Stimulated activated CD4-positive, alpha-beta T cell treated with anti-CD3 and anti-CD28 coated beads, Interleukin-1b, Interleukin-23, amount 100 ng/mL, for 1 hour (primary cell): ENCODE data around the gene PLXDC2.

Source experiments
- DNase-seq, 2 donors: peaks; one replicate each; pipeline ENCODE4 v3.0.0-alpha.2; 2020; ENCODE audit warnings: low read depth in 2 of 2

PLXDC2 gene

DNA sequence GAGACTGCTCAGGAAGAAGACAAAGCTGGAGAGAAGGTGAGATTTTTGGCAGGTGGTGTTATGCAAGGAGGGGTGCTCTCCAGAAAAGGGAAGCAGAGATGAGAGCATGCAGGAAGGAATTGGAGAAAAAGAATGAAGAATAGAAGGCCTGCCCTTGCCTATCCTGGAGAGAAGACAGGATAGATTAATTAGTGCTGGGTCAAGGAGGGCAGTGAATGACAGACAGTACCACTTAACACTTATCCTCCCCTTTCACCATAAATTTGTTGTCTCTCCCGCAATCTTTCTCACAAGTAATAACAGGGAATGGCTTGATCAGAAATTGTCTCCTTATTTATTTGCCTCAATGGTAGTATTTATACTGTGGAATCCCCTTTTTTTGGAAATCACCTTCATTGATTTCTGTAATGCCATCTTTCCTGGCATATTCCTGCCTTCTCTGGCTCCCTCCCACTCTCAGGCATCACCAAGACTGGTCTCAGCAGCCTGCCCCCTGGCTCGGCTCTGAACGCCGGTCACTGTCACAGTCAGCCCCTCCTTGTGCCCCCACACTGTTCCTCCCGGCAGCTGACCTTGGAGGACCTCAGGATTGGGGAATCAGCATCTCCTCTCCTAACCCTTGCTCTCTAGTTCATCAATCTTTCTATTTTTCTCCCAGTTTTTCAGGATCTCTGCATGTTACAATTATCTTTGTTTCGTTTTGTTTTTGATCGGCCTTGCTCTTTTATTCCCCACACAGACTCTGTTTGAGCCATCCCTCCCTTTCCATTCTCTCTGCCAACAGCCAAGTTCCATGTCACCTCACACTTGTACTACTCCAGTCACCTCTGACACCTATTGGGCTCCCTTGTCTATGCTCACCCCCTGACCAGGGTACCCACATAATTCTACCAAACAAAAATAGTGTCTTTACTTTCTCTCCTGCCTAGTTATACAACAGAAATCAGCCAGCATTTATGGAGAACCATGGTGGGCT, 294.2 kb downstream of the PLXDC2 start:
- DNase-seq = no peak

GRCh38 chr10:20114179-20114578, 297.9 kb downstream of the PLXDC2 start:
- DNase-seq = no peak

DNA sequence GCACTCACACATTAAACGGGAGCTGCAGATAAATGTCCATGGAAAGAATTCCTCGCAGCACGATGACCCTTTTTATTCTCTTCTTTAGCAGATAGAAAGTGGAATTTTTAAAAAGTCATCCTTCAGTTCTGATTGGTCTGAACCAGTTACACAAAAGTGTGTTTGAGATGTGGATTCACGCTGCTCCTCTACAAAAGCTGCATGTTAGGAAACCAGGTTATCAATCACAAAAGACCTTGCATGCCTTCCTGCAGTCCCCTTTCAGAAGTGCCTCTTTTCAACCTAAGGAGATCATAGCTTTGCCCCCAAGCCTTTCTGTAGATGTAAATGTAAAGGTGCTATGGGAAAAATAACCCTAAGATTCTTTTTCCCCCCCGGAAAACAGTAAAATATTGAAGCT, 299.7 kb downstream of the PLXDC2 start:
- DNase-seq = no peak

DNA sequence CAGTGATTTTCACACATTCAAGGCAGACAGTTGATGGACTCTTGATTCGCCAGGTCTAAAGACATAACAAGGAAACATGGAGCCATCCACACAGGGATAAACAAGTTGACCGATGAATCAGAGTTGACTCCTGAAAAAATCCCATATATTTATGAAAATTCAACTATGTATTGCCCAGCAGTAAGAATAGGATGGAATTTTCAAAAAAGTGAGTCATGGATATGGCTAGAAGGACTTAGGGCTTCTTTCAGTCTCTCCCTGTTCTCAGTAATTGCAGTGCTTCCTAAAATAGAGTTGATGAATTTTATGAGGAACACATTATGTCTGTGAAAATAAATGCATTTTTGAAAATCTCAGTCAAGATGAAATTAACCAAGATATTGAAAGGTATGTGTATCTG, 301.2 kb downstream of the PLXDC2 start:
- DNase-seq = no peak

DNA sequence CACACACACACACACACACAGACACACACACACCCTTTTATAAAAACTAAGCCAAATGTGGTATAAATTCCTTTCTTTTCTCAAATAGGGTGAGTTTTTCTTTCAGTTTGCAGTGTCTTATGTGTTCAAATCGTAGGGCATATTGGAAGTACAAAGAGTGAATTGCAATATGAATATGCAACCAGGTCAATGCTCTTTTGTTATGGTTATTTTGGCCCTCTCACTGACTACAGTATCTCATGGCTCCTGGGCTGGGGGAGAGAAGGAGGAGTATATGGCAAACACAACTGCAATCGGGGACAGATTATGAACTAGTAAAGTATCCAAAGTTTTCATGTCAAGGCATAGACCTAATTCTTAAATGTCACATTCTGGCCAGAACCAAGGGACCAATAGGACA, 301.9 kb downstream of the PLXDC2 start:
- no peak for DNase-seq

- DNase-seq = no peak
These were observed 312.6 kb downstream of the PLXDC2 start for GRCh38 chr10:20128811-20129210.

DNA sequence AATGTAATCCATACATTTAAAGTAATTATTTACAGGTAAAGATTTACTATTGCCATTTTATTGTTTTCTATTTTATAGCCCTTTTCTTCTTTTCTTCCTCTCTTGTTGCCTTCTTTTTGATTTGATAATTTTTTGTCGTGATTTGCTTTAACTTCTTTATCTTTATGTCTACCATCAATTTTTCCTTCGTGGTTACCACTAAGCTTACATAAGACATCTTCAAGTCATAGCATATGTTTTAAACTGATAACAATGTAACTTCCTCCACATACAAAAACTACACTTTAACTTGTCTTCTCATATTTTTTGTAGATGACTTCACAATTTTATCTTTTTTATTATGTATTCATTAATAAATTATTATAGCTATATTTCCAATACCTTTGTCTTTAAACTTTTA, 316.6 kb downstream of the PLXDC2 start:
- no peak for DNase-seq

- DNase-seq = no peak
These were observed 317.5 kb downstream of the PLXDC2 start for GRCh38 chr10:20133669-20134189.

DNA sequence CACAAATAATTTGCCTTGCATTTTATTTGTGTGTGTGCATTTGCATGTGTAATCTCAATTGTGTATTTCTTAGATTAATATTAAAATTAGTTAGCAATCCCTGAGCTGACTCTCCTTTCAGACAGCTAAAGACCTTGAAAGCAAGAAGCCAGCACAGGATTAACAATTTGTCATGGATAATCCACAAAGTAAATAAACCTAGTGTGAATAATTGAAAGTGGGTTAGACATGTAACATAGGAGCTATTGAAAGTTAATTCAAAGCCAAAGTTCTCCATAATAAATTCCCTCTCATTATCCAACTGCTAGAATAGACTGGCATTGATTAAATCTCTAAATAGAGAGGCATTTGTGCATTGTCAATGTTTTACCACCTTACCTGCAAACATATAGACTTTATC, 326.1 kb downstream of the PLXDC2 start:
- DNase-seq = no peak

- no peak for DNase-seq
These were observed 328.0 kb downstream of the PLXDC2 start for GRCh38 chr10:20144268-20144667.

GRCh38 chr10:20146004-20146403, 329.8 kb downstream of the PLXDC2 start:
- DNase-seq = no peak

GRCh38 chr10:20147684-20148083, 331.5 kb downstream of the PLXDC2 start:
- DNase-seq = no peak

GRCh38 chr10:20156511-20156910, 340.3 kb downstream of the PLXDC2 start:
- DNase-seq = no peak

GRCh38 chr10:20157314-20157713, 341.1 kb downstream of the PLXDC2 start:
- DNase-seq = no peak

GRCh38 chr10:20158086-20158485, 341.9 kb downstream of the PLXDC2 start:
- DNase-seq = no peak

- DNase-seq = no peak
These were observed 345.9 kb downstream of the PLXDC2 start for GRCh38 chr10:20162123-20162522.

DNA sequence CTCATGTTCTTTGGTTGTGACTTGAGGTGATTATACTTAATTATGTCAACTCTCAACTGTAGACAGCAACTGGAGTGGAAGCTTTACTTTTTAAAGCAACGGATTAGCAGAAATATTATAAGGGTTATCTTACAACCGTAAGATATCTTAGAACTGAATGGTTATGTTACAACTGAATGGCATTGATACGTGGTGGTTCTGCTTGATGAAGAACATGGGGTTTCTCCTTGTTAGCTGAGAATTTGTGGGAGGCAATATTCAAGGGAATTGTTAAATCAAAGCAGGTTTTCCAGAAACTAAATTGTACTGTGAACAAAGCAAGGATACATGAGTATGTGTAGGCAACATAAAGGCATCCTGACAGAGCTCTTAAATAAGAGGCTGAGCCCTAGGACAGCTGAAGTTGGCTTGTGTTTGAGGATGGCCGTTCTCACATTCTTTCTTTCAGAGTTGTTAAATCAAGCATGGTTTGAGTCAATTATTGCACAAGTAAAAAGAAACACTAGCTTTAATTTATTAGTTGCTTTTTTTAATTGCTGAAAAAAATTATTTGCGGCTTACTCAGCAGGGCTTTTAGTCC, 350.0 kb downstream of the PLXDC2 start:
- DNase-seq = no peak

GRCh38 chr10:20170661-20171060, 354.4 kb downstream of the PLXDC2 start:
- DNase-seq = no peak

GRCh38 chr10:20173046-20173445, 356.8 kb downstream of the PLXDC2 start:
- DNase-seq = no peak

DNA sequence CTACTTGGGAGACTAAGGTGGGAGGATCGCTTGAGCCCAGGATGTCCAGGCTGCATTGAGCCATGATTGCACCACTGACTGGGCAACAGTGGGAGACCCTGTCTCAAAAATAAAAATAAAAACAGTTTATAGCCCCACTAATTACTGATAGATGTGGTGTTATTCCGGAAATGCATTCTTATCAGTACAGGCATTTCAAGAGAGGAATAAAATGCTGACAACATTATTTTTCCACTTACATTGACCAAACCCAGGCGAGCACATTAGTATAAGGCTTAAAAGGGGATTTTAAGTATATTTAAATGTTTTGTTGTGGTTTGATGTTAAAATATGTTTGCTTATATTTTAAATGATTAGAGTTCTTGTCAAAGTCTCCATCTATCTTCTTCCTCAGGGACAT, 359.5 kb downstream of the PLXDC2 start:
- no peak for DNase-seq

DNA sequence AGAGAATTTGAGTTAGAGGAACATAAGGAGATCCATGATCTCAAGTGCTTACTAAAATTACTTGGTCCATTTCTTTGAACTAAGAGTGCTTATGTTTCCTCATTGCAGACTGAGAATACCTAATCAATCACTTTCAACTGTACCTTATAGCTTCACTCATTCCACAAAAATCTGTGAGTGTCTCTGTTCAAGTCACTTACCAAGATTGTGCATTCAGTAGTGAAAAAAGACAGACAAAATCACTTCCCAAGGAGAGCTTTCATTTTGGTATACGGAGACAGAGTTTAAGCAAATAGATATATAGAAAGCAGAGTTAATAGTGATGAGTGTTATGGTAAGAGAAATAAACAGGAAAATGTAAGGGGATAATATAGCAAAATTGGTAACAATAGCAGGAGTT, 364.5 kb downstream of the PLXDC2 start:
- no peak for DNase-seq

DNA sequence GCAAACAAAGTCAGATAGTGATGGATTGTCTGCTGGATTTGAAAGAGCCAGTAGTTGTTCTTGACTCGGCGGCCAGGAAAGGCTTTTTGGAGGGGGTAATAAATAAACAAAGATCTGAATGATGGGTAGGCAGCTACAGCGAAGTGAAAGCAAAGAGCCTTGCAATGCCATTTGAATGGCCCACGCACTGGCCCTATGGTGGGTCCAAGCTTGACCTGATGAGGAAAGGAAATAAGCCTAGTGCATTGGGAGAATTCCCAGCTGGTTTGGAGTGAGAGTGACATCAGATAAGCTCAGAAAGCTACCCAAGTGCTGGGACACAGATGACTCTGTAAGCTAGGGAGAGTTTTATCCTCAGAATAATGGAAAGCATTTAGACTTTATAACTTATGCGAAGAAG, 365.2 kb downstream of the PLXDC2 start:
- DNase-seq = no peak

DNA sequence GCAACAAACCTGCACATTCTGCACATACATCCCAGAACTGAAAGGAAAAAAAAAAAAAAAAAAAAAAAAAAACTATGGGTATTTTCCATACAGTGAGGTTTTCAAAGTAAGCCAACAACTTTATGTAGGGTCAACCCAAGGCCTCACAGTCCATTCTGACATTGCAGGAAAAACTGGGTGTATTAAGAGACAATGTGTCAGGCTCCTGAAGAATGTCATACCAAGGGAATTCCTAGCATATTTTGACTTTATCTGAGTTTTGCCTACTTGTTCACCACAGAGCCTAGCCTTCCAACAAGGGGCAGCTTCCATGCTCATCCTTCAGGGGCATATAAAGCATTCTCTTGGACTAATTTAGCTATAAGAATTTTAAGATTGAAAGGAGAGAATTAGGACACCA, 368.9 kb downstream of the PLXDC2 start:
- DNase-seq = no peak
